Activated CD4-positive, alpha-beta T cell treated with anti-CD3 and anti-CD28 coated beads for 48 hours (primary cell): ENCODE measurements around the gene NEMP2.
A peak's percentile ranks its signal among the peaks of the same experiment; 100 is the strongest.

Experiments used
- DNase-seq: peaks from one replicate; pipeline ENCODE4 v3.0.0-alpha.2; 2020

NEMP2 gene

DNA sequence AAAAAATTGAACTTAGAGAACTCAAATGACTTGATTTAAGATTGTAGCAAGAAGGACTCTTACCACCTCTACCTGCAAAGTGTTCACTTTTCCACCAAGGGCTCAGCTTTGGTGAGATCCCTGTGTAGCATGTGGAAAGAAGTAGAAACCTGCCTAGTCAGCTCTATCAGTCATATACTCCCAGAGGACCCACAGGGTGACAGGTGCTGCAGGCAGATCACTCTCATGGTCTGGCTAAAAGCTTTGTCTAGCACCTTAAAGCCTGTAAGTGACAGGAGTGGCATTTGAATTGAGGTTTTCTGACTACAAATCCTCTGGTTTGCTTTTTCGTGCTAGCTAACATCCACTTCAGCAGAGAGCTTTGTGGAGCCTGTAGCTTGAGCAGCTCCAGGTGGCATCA lies 18.7 kb upstream of the NEMP2 start:
- no peak for DNase-seq

DNA sequence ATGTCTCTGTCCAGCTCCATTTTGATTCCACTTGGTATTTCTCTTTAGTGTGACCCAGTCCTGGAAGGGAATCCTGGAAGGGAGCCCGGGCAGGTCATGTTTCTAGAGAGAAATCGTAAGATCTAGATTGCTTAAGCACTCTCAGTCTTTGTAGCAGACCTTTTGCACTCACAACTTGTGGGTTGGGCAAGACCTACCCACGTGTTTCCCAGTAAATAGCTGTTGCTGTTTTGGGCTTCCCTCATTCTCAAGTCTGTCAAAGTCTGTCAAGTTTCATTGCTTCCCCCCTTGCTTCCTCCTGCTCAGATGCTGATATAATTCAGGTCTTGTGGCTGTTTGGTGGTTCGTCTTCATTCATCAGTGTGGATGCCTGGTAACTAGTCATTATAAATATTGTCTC lies 17.4 kb upstream of the NEMP2 start:
- DNase-seq = no peak

GRCh38 chr2:190550137-190550536 lies 15.6 kb upstream of the NEMP2 start:
- no peak for DNase-seq

DNA sequence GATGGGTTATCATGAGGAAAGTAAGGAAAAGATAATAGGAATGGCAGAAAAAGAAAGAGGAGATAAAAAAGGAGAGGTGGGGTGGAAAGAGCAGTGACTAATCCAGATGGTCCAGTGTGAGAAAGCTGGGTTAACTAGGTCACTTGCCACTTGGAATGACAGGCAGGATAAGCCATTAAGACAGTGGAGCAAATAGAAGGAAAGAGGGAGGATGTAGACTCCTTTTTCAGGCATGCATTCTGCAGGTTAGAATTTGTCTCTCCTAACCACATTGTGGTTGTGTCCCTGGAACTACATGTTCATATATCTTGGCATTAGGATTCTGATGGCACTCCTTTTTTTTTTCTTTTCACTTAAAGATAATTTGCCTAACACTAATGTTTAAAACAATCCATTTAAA lies 13.4 kb upstream of the NEMP2 start:
- no peak for DNase-seq

- DNase-seq = no peak
Observed at GRCh38 chr2:190546734-190547133, 12.2 kb upstream of the NEMP2 start.

DNA sequence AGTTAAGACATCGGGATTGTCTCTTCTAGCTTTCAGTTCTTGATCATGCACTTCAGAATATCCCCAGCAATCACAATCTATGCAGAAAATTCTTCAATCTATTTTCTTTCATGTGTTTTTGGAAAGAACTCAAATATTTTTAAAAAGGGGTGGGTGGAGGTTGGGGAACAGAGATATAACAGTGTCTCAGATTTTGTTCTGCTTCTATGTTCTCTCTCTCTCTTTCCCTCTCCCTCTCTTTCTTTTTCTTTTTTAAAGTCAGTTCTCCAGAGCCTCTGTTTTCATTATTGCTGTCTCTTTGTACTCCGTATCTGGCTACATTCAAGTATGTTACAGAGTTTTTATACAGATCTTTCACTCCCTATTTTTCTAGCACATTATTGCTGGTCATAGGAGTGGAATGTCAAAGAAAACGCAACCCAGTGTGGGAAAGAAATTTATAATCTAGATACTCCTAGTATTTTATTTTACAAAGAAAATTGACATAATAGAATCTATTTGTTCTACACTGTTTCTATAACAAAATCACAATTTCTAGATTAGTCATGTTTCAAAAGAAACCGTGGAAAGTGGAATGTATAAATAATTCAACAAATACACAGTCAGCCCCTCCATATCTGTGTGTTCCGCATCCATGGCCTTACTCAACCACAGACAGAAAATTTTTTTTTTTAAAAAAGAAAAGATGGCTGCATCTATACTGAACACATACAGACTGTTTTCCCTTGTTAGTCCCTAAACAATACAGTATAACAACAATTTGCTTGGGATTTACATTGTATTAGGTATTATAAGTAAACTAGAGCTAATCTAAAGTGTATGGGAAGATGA lies 11.2 kb upstream of the NEMP2 start:
- DNase-seq = no peak

DNA sequence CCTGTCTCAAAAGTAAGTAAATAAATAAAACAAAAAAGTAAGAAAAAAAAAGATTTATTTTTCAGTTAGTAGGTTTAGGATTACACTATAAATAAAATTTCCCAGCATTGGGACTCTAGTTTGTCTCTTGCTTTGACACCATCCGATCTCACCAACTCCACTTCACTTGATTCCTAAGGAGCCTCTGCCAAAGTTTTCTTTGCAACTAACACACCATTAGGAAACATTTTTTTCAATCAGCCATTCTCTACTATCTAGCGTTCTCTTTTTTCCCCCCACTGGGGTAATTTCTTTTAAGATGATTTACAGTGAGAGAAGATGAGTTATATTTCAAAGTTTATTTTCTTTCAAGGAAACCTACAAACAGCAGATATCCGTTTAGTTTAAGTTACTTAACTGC lies 10.6 kb upstream of the NEMP2 start:
- no peak for DNase-seq

DNA sequence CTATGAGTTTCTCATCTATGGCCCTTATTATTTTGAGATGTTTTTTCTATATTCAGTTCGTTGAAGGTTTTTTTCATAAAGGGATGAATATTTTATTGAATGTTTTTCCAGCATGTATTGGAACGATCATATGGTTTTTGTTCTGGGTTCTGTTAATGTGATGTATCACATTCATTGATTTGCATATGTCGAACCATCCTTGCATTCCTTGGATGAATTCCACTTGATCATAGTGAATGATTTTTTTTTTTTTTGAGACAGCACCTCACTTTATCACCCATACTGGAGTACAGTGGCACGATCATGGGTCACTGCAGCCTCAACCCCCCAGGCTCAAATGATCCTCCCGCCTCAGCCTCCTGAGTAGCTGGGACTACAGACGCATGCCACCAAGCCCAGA lies 5.5 kb upstream of the NEMP2 start:
- DNase-seq = no peak

DNA sequence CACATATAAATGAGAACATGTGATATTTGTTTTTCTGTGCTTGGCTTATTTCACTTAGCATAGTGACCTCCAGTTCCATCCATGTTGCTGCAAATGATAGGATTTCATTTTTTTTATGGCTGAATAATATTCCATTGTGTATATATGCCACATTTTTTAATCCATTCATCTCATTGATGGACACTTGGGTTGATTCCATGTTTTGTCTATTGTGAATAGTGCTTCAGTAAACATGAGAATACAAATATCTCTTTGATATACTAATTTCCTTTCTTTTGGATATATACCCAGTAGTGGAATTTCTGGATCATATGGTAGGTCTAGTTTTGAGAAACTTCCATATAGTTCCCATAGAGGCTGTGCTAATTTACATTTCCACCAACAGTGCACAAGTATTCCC lies 3.7 kb upstream of the NEMP2 start:
- no peak for DNase-seq

DNA sequence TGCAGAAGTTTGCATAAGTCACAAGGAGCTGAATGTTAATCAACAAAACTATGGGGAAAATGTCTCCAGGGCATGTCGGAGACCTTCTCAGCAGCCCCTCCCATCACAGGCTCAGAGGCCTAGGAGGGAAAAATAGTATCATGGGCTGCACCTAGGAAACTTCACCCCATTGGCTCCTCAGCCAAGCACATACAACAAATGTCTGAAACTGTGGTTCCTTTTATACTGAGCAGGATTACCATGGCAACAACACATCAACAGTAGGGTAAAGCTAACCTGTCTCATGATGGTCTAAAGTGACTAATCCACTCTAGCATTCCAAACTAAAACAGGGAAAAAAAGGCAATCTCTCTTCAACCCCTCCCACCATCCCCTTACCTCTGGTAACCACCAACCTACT lies 3.2 kb upstream of the NEMP2 start:
- DNase-seq = no peak

DNA sequence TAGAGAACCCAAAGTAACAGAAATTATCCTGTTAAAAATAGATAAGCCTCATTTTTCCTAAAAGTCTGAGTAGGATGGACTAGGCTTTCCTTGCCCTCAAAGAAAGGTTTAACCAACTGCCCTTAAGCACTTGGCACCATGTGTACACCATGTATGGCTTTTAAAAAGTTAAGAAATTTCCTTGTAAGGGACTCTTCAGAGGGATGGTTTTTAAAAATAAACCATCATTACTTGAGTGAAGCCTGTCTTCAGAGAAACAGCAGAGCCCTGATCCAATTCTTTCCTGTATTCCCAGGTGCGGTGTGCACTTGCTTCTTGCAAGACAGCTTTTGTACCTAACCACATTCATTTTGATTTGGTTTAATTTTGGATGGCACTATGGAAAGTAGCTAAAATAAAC lies 1.1 kb upstream of the NEMP2 start:
- no peak for DNase-seq

DNA sequence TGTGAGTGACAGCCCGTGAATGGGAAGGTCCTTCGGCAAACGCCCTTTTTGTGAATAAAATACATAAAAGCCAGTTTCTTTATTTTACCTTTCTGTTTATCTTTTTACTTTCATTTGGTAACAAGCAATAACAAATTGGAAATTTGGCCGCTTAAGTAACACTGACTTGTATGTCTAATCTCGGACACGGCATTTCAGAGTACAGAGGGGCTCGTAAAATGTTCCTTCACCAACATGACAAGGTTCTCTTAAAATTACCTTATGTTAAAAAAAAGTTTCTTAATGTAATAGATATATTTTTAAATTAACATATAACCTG lies 558 bp upstream of the NEMP2 start:
- DNase-seq = no peak

DNA sequence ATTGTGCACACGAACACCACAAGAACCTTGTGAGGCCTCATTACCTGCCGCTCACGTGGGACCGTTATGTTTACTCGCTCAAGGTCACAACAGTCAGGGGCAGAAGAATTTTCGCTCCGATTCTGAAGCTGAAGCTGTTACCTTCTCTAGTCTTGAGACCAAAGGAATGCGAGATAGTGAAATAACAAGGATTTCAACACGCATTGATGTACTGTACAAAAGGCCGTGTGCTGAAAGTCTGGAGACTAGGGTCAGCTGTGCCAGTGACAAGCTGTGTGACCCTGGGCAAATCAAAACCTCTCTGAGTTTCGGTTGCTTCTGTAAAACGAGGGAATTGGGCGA lies 583 bp downstream of the NEMP2 start:
- DNase-seq = peak; percentile 67

DNA sequence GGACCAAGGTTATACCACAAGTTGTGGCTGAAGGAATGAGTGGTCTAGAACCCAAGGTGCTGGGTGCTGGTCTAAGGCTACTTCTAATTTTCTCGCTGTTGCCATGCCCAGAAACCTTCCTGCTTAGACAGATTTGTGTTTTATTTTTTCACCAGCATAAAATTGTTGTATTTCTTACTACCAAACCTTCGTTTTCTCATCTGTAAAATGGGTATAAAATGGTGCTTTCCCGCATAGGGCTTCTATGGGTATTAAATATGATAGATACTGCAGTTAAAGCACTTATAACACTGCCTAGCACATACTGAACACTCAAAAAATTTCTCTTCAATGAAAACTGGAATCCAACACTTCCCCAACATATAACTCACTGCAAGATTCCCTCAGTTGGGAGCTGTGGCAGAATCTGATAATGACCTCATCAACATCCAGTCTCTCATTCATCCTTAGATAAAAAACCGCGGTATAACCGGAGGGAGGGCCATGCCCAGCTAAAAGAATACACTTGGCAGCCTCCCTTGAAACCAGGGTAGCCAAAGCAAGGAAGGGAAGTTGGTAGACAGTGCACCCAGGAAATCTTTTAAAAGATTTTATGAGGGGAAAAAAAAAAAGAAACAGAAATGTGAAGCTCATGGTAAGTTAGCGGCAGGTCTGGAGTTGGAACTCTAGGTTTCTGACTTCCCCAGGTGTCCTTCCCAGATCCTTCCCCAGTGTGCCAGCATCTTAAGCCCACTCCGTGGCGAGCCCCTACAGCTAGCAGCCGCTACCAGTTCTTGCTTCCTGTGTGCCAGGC lies 1.2 kb downstream of the NEMP2 start:
- DNase-seq = no peak

DNA sequence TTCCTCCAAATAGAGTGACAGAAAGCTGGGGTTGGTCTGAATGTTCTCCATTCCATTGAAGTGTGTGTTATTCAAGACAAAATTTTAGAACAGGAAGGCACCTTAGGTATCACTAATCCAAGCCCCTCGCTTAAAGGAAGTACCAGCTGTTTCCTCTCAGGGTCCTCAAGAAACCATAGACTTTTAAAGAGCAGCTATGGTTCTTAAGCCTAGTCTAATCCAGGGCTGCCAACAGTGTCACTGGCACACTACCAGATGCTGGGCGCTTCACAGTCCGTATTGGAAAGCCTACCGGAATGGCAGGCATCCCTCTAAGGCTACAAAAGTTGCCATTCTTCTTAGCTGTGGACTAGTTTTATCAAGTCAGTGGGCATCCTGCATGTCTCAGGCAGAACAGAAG lies 1.9 kb downstream of the NEMP2 start:
- no peak for DNase-seq

DNA sequence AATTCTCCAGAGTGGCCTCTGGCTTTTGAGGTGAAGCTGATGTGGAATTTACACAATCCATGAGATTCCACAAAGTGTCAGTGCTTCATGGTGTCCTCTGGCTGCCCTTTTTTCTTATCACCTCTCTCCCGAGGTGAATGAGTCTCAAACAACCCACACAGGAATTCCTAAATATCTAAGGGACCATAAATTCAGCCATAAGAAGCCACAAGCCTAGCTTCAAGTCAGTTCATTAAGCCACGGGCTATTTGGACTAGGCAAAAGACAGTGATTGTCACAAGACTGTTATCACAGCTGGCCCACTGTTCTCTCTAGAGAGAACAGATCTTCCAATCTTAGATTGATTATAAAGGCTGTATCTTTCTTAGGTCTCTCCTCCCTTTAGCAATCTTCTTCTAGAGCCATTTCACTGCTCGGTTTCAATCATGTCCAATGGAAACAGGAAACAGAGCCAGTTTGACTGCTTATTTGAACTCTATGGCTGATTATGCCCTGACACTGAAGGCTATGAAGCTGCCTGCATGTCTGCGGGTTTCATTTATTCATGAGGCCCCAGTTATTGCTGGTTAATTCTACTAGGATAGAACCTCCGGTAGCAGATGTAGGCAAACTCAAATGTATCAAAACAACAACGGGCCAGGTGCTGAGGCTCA lies 4.1 kb downstream of the NEMP2 start:
- DNase-seq = no peak

- DNase-seq = no peak
Observed at GRCh38 chr2:190529486-190530247, 4.9 kb downstream of the NEMP2 start.

GRCh38 chr2:190528521-190529001 lies 6.0 kb downstream of the NEMP2 start:
- DNase-seq = no peak

GRCh38 chr2:190527918-190528317 lies 6.6 kb downstream of the NEMP2 start:
- no peak for DNase-seq

DNA sequence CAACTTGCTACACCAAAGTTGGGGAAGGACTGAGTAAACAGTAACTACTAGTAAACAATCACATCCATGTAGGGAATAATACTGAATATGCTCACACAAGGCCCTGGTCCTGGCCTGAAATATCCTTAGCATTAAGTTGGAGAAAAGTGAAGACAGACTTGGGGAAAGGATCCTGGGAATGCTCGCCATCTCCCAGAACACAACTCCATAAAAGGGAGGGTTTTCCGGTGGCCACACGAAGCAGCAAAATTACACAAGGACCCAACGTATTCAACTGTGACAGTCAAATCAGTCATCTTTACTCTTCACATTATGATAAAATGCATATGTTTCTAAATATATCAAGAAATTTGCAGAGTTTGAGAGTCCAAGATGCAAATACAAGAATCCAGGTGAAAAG lies 7.3 kb downstream of the NEMP2 start:
- DNase-seq = no peak

DNA sequence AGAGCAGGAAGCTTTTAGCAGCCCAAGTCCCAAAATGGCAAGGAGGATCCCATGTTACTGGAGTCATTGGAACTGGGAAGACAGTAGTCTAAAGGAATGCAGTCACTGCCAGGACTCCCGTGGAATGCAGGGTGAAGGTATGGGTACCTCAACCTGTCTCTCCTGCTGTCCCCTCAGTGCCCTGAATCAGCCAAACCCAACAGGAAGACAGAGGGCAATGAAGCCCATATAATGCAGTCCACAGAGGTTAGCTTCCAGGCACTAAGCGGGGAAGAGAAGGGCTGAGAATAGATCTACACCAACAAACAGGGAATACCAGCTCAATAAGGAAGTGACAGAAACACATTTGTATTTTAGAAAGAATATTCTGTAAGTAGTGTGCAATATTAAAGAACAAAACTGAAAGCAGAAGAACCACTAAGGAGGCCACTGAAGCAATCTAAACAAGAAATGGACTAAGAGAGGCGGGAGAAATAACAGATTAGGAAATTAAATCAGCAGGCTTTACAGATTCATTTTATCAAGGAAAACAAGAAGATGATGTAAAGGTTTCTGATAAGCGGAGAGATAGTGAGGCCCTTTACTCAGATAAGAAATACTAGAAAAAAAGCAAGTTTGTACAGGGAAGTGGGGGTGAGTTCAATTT lies 8.3 kb downstream of the NEMP2 start:
- DNase-seq = no peak

DNA sequence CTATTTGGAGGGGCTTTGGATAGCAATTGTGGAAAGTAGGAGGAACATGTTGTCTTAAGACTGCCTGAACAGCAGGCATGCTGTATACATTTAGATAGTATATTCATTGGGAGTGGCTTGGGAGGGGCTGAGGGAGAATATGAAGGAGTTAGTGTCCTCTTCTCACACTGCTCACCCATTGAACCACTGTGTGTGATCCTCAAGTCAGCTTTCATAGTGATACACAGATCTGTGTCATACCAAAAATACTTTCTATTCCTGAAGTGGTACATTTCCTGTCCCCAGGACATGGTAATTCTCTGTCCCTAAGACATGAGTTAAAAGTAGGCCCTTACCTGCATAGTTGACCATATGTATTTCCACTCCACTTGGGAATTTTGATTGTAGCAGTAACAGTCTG lies 9.6 kb downstream of the NEMP2 start:
- no peak for DNase-seq
